Measurements from ENCODE around the gene NLGN2.

Gene NLGN2

GRCh38 chr17:7436556-7437368 is 29.1 kb downstream of the NLGN2 start:
- H3K9me3 Mint-ChIP-seq = no peaks in the 10 kb centered on the region

GRCh38 chr17:7437369-7437863 is 29.8 kb downstream of the NLGN2 start:
- no peaks in the 10 kb centered on the region for H3K36me3 Mint-ChIP-seq
- peak overlapping the region; percentile 88 for H3K4me3 Mint-ChIP-seq
- no peaks in the 10 kb centered on the region for H3K9me3 Mint-ChIP-seq
- H3K4me1 Mint-ChIP-seq = peaks cover 38% of the 10 kb centered on the region
- peaks cover 15% of the 10 kb centered on the region for H3K27me3 Mint-ChIP-seq
- peak overlapping the region; percentile 68 for H3K27ac Mint-ChIP-seq

More at GRCh38 chr17:7436556-7437368, 29.1 kb downstream of the NLGN2 start:
- H3K27me3 Mint-ChIP-seq = peaks cover 10% of the 10 kb centered on the region
- peak overlapping the region; percentile 96 for H3K4me3 Mint-ChIP-seq
- no peaks in the 10 kb centered on the region for H3K36me3 Mint-ChIP-seq
- peak overlapping the region; percentile 84 for H3K27ac Mint-ChIP-seq
- H3K4me1 Mint-ChIP-seq = peaks cover 38% of the 10 kb centered on the region

- Mint-ChIP-seq H3K36me3 (no peaks in the 10 kb centered on the region), H3K4me1 (peaks cover 38% of the 10 kb centered on the region), H3K4me3 (peak overlapping the region; percentile 88), H3K27ac (peak overlapping the region; percentile 68), H3K9me3 (no peaks in the 10 kb centered on the region), H3K27me3 (peaks cover 20% of the 10 kb centered on the region)
Observed at GRCh38 chr17:7437950-7438614, 30.4 kb downstream of the NLGN2 start.

GRCh38 chr17:7438656-7439460 is 31.2 kb downstream of the NLGN2 start:
- Mint-ChIP-seq H3K27ac (peak overlapping the region; percentile 77), H3K36me3 (no peaks in the 10 kb centered on the region), H3K27me3 (peaks cover 25% of the 10 kb centered on the region), H3K9me3 (no peaks in the 10 kb centered on the region), H3K4me3 (peak overlapping the region; percentile 88), H3K4me1 (peaks cover 38% of the 10 kb centered on the region)

GRCh38 chr17:7439462-7440112 is 31.9 kb downstream of the NLGN2 start, which contains the start of gene FGF11:
TSS of gene FGF11 (plus strand) at chr17:7439512. CDS start at chr17:7439621, 109 bp downstream.
- Mint-ChIP-seq H3K27ac (peak within 1 kb of the TSS; percentile 77), H3K27me3 (peaks cover 27% of the 10 kb centered on the region), H3K4me1 (peaks cover 38% of the 10 kb centered on the region), H3K9me3 (no peaks in the 10 kb centered on the region), H3K36me3 (no peaks in the 10 kb centered on the region), H3K4me3 (peak within 1 kb of the TSS; percentile 88)

- Mint-ChIP-seq H3K4me1 (peaks cover 40% of the 10 kb centered on the region), H3K27ac (peak overlapping the region; percentile 35), H3K27me3 (peaks cover 29% of the 10 kb centered on the region)
Observed at GRCh38 chr17:7440113-7440833, 32.6 kb downstream of the NLGN2 start.

GRCh38 chr17:7440834-7441195 is 33.2 kb downstream of the NLGN2 start:
- no peaks in the 10 kb centered on the region for H3K9me3 Mint-ChIP-seq
- peak overlapping the region; percentile 82 for H3K4me3 Mint-ChIP-seq
- H3K4me1 Mint-ChIP-seq = peaks cover 46% of the 10 kb centered on the region
- peaks cover 34% of the 10 kb centered on the region for H3K27me3 Mint-ChIP-seq
- H3K27ac Mint-ChIP-seq = no peak overlapping the region
- H3K36me3 Mint-ChIP-seq = no peaks in the 10 kb centered on the region

More at GRCh38 chr17:7440113-7440833, 32.6 kb downstream of the NLGN2 start:
- no peaks in the 10 kb centered on the region for H3K36me3 Mint-ChIP-seq
- H3K9me3 Mint-ChIP-seq = no peaks in the 10 kb centered on the region
- peak overlapping the region; percentile 82 for H3K4me3 Mint-ChIP-seq

- H3K36me3 Mint-ChIP-seq = no peaks in the 10 kb centered on the region
- no peak overlapping the region for H3K27ac Mint-ChIP-seq
- peaks cover 46% of the 10 kb centered on the region for H3K4me1 Mint-ChIP-seq
- H3K9me3 Mint-ChIP-seq = no peaks in the 10 kb centered on the region
- no peak overlapping the region for H3K4me3 Mint-ChIP-seq
- peaks cover 36% of the 10 kb centered on the region for H3K27me3 Mint-ChIP-seq
Observed at GRCh38 chr17:7441266-7441665, 33.6 kb downstream of the NLGN2 start.

GRCh38 chr17:7442142-7442541 is 34.5 kb downstream of the NLGN2 start:
- no peaks in the 10 kb centered on the region for H3K9me3 Mint-ChIP-seq
- H3K4me1 Mint-ChIP-seq = peaks cover 41% of the 10 kb centered on the region
- peak overlapping the region; percentile 11 for H3K27ac Mint-ChIP-seq
- H3K27me3 Mint-ChIP-seq = peaks cover 39% of the 10 kb centered on the region
- H3K36me3 Mint-ChIP-seq = no peaks in the 10 kb centered on the region
- peak overlapping the region; percentile 8 for H3K4me3 Mint-ChIP-seq

GRCh38 chr17:7443499-7444485 is 36.1 kb downstream of the NLGN2 start:
- Mint-ChIP-seq H3K4me1 (peaks cover 35% of the 10 kb centered on the region), H3K4me3 (no peak overlapping the region), H3K27ac (no peak overlapping the region), H3K36me3 (peaks cover 8% of the 10 kb centered on the region), H3K27me3 (peaks cover 45% of the 10 kb centered on the region), H3K9me3 (no peaks in the 10 kb centered on the region)

- H3K27ac Mint-ChIP-seq = peak within 1 kb of the TSS; percentile 14
- H3K36me3 Mint-ChIP-seq = peaks cover 9% of the 10 kb centered on the region
- H3K9me3 Mint-ChIP-seq = no peaks in the 10 kb centered on the region
- H3K4me3 Mint-ChIP-seq = peak within 1 kb of the TSS; percentile 80
- H3K27me3 Mint-ChIP-seq = peaks cover 42% of the 10 kb centered on the region
- H3K4me1 Mint-ChIP-seq = peaks cover 30% of the 10 kb centered on the region
Observed at GRCh38 chr17:7444682-7445618, 37.3 kb downstream of the NLGN2 start, which contains the start of gene CHRNB1. TSS of gene CHRNB1 (plus strand) at chr17:7445061. CDS start at chr17:7445128, 67 bp downstream.

- Mint-ChIP-seq H3K4me1 (peaks cover 23% of the 10 kb centered on the region), H3K27ac (peak overlapping the region; percentile 14)
Observed at GRCh38 chr17:7445619-7445968, 37.9 kb downstream of the NLGN2 start.

More at GRCh38 chr17:7445619-7445968, 37.9 kb downstream of the NLGN2 start:
- Mint-ChIP-seq H3K27me3 (peaks cover 39% of the 10 kb centered on the region), H3K4me3 (peak overlapping the region; percentile 80), H3K9me3 (no peaks in the 10 kb centered on the region), H3K36me3 (peaks cover 9% of the 10 kb centered on the region)
